PFSK-1 (cell line): Measurements from ENCODE around the gene WDR82.

Experiments
- POLR2AphosphoS5 ChIP-seq: IDR thresholded peaks from 2 replicates; pipeline ENCODE4 v1.6.1; 2012; ENCODE audit warnings: low read depth, mild to moderate bottlenecking, control low read depth, low read length, moderate library complexity
- REST ChIP-seq, 2 experiments: IDR thresholded peaks; 2 replicates each; pipeline versions ENCODE4 v1.6.1 to v1.8.0; 2011 to 2012; ENCODE audit warnings: low read depth in 2 of 2, low read length in 2 of 2, control low read depth in 1 of 2, inconsistent platforms in 1 of 2, mild to moderate bottlenecking in 1 of 2, moderate library complexity in 1 of 2; ENCODE audit not compliant: insufficient read depth in 1 of 2
- TAF1 ChIP-seq: IDR thresholded peaks from 2 replicates; pipeline ENCODE4 v1.6.1; 2012; ENCODE audit warnings: low read length, control low read depth, borderline replicate concordance; ENCODE audit not compliant: insufficient read depth

DNA sequence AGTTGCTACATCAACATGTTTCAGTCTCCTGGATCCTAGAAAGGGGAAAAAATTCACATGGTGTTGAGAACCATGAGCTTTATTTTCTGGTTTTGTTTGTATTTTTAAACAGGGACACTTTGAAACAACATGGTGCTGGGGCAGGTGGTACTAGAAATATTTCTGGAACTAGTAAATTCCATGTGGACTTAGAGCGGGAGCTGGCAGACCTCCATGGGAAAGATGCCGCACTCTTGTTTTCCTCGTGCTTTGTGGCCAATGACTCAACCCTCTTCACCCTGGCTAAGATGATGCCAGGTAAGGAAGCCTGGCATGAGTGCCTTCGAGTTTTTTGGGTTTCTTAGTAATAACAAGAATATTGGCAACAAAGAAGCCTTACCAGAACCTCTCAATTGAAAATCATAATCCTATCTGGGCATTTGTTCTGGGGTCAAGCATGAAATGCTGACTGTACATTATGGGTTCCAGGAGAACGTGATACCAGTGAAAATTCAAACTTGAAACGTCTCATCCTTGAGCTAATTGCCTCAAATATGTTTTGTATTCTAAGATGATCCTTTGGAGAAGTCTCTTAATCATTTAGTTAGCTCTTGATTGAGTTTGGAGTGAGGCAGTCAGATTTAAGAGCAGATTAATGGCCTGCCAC, 72.6 kb downstream of the WDR82 start:
- TF ChIP-seq TAF1 = no peak
- TF ChIP-seq POLR2AphosphoS5 = no peak
- no peak for TF ChIP-seq REST (IDR thresholded peaks at IDR 0.05; ENCODE audit: insufficient read depth in 1 of 2, low read depth in 2 of 2, low read length in 2 of 2)
